Subcutaneous adipose tissue (tissue), 4 donors: ENCODE results near the gene GALNS. TPM values are rescaled to one million over a fixed set of nuclear protein-coding genes. Genes with fewer than 3 reads are reported as not detected.

ENCODE experiments used
- total RNA-seq, 4 donors: library from RNA; depleted of rRNA; stranded (reverse); fragments of >200 nt; gene quantifications; one replicate each; pipeline ENCODE4 v1.1.0, GENCODE V29; 2016
- TF ChIP-seq, protein P1 (sequence below): fragments of 450-650 bp; IDR thresholded peaks from one replicate; pipeline ENCODE4 v1.5.1; 2016; ENCODE audit warnings: low read depth, mild to moderate bottlenecking, control low read depth, antibody characterized with exemption, moderate library complexity

Gene GALNS
- total RNA-seq, 4 donors from 2014 or later: 17.2 to 48.6 (median 18.2) TPM

DNA sequence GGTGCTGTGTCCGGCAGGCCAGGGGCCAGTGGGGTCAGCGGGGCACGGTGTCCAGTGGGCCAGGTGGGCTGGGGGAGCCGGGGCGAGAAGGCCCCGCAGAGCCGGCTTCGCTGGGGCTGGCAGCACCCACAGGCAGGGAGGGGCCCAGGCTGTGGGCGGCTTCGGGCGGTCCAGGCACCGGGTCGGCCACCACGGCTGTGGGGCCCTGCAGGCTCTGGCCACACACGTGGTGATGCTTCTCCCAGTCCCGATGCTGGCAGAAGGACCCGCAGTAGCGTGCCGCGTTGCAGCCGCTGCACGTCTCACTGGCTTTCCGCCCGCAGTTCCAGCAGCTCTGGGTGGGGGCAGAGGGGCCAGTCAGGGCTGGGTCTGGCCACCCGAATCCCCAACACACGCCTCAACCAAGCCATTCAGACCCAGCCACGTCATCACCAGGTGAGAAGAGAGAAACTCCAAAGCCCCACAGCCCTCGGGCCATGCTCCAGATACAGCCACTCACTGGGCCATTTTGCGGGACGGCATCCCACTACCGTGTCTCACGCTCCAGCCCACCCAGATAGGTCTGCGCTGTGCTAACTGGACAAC is 20.3 kb upstream of the GALNS start:
- TF ChIP-seq, protein P1, sequence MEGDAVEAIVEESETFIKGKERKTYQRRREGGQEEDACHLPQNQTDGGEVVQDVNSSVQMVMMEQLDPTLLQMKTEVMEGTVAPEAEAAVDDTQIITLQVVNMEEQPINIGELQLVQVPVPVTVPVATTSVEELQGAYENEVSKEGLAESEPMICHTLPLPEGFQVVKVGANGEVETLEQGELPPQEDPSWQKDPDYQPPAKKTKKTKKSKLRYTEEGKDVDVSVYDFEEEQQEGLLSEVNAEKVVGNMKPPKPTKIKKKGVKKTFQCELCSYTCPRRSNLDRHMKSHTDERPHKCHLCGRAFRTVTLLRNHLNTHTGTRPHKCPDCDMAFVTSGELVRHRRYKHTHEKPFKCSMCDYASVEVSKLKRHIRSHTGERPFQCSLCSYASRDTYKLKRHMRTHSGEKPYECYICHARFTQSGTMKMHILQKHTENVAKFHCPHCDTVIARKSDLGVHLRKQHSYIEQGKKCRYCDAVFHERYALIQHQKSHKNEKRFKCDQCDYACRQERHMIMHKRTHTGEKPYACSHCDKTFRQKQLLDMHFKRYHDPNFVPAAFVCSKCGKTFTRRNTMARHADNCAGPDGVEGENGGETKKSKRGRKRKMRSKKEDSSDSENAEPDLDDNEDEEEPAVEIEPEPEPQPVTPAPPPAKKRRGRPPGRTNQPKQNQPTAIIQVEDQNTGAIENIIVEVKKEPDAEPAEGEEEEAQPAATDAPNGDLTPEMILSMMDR: no peak

GRCh38 chr16:88875703-88876234 is 19.0 kb upstream of the GALNS start:
- TF ChIP-seq, protein P1: no peak

DNA sequence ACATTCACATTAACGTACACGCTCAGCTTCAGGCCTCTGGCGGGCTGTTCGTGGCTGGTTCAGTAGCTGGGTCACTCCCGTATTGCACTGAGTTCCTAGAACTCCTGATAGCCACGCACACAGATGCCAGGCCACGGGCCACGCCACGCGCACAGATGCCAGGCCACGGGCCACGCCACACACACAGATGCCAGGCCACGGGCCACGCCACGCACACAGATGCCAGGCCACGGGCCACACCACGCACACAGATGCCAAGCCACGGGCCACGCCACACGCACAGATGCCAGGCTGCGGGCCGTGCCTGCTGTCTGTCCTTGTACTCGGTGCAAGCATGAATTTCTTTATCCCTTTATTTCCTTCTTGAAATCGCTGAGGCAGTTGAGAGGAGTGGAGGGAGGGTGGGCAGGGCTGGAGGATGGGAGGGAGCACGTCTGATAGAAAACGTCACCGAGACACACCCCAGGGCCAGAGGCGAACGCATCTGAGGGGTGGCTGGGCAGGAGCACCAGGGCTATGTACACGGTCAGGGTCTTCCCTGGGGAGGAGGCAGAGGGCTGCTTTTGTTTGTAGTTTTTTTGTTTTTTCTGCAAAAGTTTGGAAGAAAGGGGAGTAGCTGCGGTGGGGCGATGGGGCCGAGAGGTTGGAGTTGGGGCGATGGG is 18.3 kb upstream of the GALNS start:
- TF ChIP-seq, protein P1: no peak

- TF ChIP-seq, protein P1: no peak
These were observed 16.0 kb upstream of the GALNS start for GRCh38 chr16:88872650-88873331.

- TF ChIP-seq, protein P1: no peak
These were observed 15.1 kb upstream of the GALNS start for GRCh38 chr16:88871730-88872416.

- TF ChIP-seq, protein P1: no peak
These were observed 14.6 kb upstream of the GALNS start for GRCh38 chr16:88871349-88871702.
